ENCODE data around the gene HAT1. TPM values are rescaled to one million over a fixed set of nuclear protein-coding genes. Genes with fewer than 3 reads are reported as not detected.

HAT1 gene
- total RNA-seq, 2 donors from 2014 or later: 47.5 to 85.0 TPM

GRCh38 chr2:172011812-172012575 is 89.7 kb downstream of the HAT1 start:
- no peaks in the 10 kb centered on the region for H3K27me3 Mint-ChIP-seq
- H3K27ac Mint-ChIP-seq: no peak overlapping the region
- H3K4me3 Mint-ChIP-seq: peak overlapping the region; percentile 9
- H3K4me1 Mint-ChIP-seq: peaks cover 13% of the 10 kb centered on the region
- ATAC-seq (replicated peaks): peak; percentile 59
- H3K9me3 Mint-ChIP-seq: no peaks in the 10 kb centered on the region
- no peaks in the 10 kb centered on the region for H3K36me3 Mint-ChIP-seq (ENCODE audit: low read depth)

- Mint-ChIP-seq H3K27ac (no peak overlapping the region), H3K4me3 (no peak overlapping the region), H3K4me1 (peaks cover 13% of the 10 kb centered on the region), H3K27me3 (no peaks in the 10 kb centered on the region), H3K9me3 (no peaks in the 10 kb centered on the region), H3K36me3 (ENCODE audit: low read depth) (no peaks in the 10 kb centered on the region)
- ATAC-seq (replicated peaks): no peak
Observed at GRCh38 chr2:172012677-172013391, 90.6 kb downstream of the HAT1 start.

GRCh38 chr2:172013396-172013795 is 91.1 kb downstream of the HAT1 start:
- no peak for ATAC-seq (replicated peaks)
- Mint-ChIP-seq H3K27me3 (no peaks in the 10 kb centered on the region), H3K27ac (no peak overlapping the region), H3K4me1 (peaks cover 13% of the 10 kb centered on the region), H3K4me3 (no peak overlapping the region), H3K36me3 (ENCODE audit: low read depth) (no peaks in the 10 kb centered on the region), H3K9me3 (no peaks in the 10 kb centered on the region)

- no peaks in the 10 kb centered on the region for H3K36me3 Mint-ChIP-seq (ENCODE audit: low read depth)
- H3K4me3 Mint-ChIP-seq: no peak overlapping the region
- no peak for ATAC-seq (replicated peaks)
- no peaks in the 10 kb centered on the region for H3K9me3 Mint-ChIP-seq
- H3K4me1 Mint-ChIP-seq: peaks cover 4% of the 10 kb centered on the region
- H3K27ac Mint-ChIP-seq: no peak overlapping the region
- H3K27me3 Mint-ChIP-seq: no peaks in the 10 kb centered on the region
Observed at GRCh38 chr2:172021074-172021931, 99.0 kb downstream of the HAT1 start.

- H3K36me3 Mint-ChIP-seq (ENCODE audit: low read depth): no peaks in the 10 kb centered on the region
- H3K4me1 Mint-ChIP-seq: peaks cover 4% of the 10 kb centered on the region
- no peaks in the 10 kb centered on the region for H3K27me3 Mint-ChIP-seq
- H3K9me3 Mint-ChIP-seq: no peaks in the 10 kb centered on the region
- no peak overlapping the region for H3K27ac Mint-ChIP-seq
- H3K4me3 Mint-ChIP-seq: no peak overlapping the region
- no peak for ATAC-seq (replicated peaks)
Observed at GRCh38 chr2:172021955-172022354, 99.7 kb downstream of the HAT1 start.

- no peaks in the 10 kb centered on the region for H3K4me1 Mint-ChIP-seq
- H3K36me3 Mint-ChIP-seq (ENCODE audit: low read depth): no peaks in the 10 kb centered on the region
- H3K9me3 Mint-ChIP-seq: no peaks in the 10 kb centered on the region
- no peak overlapping the region for H3K27ac Mint-ChIP-seq
- no peaks in the 10 kb centered on the region for H3K27me3 Mint-ChIP-seq
- H3K4me3 Mint-ChIP-seq: no peak overlapping the region
- no peak for ATAC-seq (replicated peaks)
Observed at GRCh38 chr2:172031536-172031935, 109.3 kb downstream of the HAT1 start.

Other genes starting within 250 kb of the HAT1 start
- 10 to 100 TPM; 30.0 to 46.6 TPM for gene DYNC1I2, start 235.0 kb upstream of the HAT1 start, total RNA-seq
- 10 to 100 TPM; 15.2 to 30.1 TPM for gene SLC25A12, start 28.2 kb upstream of the HAT1 start, total RNA-seq
- gene METAP1D, start 77.5 kb downstream of the HAT1 start, total RNA-seq: 1 to 10 TPM; 4.1 to 4.8 TPM
- gene DLX1, start 163.0 kb downstream of the HAT1 start, total RNA-seq: not detected
- not detected for gene DLX2, start 180.4 kb downstream of the HAT1 start, total RNA-seq

Measured in activated T-helper 17 cell treated with anti-CD3 and anti-CD28 coated beads, Interleukin-2, amount 50 U/mL, for 72 hours (primary cell).